GM20000 (cell line): ENCODE results near the gene IGSF21.
A peak's percentile ranks its signal among the peaks of the same experiment; 100 is the strongest.

Source experiments
- DNase-seq: peaks from one replicate; pipeline ENCODE4 v3.0.0; 2012; ENCODE audit warnings: low spot score
- TF ChIP-seq, protein P1 (sequence below): IDR thresholded peaks from 2 replicates; pipeline ENCODE4 v1.5.1; 2012; ENCODE audit warnings: mild to moderate bottlenecking, control low read depth; ENCODE audit errors: extremely low read depth, missing control alignments

Gene IGSF21

DNA sequence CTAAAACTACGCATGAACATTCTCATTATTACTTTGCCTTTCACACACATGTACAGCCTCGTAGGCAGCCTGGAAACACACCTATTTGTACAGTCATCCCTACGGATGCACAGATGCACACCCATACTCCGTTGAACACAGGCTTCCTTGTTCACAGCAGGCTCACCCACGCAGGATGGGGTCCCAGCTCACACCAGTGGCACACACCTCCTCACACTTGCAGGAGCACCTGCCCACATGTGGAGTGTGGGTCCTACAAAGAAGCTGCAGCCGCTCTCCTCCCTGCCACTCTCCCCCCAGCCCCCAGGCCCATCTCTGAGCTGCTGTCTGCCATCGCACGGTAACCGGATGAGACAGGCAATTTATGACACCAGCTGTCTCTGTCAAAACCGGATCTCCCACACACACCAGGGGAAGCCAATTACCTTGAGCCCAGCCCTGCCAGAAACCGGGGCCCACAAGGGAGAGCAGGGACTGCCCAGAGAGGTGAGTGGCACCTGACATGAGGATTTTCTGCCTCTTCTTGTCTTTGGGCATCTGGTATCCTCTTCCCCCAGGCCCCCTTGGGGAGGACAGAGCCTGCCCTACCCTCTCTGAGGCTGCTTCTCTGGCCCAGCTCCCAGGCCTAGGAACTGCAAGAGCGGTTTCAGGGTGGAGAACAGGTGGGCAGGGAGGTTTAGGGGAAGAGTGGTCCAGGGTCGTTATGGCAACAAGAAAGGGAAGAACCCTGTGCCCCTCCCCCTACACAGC is 175.4 kb downstream of the IGSF21 start:
- no peak for DNase-seq
- TF ChIP-seq, protein P1, sequence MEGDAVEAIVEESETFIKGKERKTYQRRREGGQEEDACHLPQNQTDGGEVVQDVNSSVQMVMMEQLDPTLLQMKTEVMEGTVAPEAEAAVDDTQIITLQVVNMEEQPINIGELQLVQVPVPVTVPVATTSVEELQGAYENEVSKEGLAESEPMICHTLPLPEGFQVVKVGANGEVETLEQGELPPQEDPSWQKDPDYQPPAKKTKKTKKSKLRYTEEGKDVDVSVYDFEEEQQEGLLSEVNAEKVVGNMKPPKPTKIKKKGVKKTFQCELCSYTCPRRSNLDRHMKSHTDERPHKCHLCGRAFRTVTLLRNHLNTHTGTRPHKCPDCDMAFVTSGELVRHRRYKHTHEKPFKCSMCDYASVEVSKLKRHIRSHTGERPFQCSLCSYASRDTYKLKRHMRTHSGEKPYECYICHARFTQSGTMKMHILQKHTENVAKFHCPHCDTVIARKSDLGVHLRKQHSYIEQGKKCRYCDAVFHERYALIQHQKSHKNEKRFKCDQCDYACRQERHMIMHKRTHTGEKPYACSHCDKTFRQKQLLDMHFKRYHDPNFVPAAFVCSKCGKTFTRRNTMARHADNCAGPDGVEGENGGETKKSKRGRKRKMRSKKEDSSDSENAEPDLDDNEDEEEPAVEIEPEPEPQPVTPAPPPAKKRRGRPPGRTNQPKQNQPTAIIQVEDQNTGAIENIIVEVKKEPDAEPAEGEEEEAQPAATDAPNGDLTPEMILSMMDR, result no peak

DNA sequence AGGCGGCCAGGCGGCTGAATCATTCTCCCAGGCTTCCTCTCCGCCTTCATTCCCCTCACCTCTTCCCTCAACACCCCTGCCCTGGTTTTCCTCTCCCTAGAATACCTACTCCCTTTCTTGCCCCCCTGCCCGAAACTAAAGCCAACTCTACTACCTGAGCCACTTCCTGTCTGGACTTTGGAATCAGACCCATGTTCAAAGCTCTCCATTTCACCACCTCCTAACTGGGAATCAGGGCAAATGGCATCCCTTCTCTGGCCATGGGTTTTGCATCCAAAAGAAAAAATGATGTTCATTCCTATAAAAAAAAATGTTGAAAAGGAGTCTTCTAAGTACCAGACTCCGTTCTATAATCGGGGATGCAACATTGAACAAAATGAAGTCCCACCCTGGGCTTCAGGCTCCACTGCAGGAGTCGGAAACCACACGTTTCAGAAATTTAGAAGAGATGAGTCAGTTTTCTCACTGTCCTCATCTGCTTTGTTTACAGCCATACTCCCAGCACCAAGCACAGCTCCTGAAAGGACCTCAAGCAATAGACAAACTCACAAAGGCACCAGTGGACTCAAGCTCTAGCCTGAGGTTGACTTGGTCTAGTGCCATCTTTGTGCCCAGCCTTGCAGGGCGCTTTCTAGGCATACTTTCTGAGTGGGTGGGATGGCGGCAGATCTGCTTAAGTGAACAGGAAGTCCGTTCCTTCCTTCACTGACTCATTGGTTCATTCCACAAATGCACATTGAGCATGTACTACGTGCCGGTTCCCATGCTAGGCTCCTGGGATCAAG is 176.2 kb downstream of the IGSF21 start:
- DNase-seq, result peak; percentile 21
- TF ChIP-seq, protein P1, result no peak

DNA sequence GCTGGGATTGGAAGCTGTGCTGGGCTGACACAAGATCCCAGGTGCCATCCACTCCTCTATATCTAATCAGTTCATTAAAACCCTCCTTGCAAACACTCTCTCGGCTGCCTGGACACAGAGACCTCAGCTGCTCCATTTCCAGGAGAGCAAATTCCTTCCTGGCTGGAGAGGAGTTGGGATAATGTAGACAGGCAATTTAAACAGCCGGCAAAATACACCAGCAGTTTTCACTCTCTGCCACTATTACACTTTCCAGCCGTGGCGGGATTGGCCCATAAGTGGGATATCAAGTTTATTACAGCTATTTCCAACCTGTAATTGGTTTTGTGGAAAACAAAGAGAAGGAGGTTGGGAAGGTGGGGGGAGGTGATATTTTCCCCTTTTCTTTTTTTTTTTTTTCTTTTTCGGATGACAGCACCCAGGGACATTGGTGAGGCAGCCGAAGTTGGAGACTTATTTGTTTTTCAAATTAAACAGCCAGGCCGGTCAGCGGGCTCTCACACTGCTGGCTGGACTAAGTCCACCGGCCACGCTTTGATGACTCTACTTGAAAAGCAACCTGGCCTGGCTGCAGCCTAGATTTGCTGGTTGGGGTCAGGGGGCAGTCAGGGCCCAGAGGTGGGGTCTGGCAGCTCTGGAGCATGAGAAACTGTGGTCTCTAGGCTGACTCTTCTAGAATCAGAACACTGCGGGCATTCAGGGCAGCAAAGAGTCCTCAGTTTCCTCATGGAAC is 177.4 kb downstream of the IGSF21 start:
- TF ChIP-seq, protein P1, result no peak
- DNase-seq, result no peak

DNA sequence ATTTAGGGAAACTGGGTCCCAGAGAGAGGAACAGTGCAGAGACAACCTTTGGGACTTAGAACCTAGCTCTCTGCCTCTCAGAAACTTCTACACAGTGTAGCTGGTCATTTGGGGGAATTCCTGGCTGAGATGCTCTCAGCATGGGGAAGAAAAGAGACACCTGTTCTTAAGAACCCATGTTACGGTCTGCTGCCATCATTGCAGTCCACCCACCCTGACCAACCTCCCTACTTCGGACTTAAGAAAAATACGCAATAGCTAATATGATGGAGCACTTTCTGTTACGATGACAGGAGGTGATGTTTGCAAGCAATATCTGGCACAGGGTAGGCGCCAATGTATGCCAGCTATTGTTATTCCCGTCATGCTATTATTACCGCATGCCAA is 177.9 kb downstream of the IGSF21 start:
- DNase-seq, result peak; percentile 22
- TF ChIP-seq, protein P1, result no peak

DNA sequence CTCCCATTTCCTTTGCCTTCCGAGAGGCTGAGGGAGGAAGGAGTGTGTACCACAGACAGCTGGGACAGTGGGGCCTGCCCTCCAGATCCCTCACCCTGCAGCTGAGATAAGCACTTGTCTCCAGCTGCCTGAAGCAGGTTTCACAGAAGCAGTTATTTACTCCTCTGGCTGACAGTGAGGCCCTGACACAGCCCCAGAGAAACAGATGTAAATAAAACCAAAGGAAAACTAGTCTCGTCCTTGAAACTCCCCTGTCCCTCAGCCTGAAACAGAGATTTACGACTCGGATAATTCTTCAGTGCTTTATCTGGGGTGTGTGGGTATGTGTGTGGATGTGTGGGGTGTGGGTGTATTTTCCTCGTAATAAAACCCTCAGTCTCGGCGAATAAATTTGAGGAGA is 181.1 kb downstream of the IGSF21 start:
- TF ChIP-seq, protein P1, result no peak
- no peak for DNase-seq

DNA sequence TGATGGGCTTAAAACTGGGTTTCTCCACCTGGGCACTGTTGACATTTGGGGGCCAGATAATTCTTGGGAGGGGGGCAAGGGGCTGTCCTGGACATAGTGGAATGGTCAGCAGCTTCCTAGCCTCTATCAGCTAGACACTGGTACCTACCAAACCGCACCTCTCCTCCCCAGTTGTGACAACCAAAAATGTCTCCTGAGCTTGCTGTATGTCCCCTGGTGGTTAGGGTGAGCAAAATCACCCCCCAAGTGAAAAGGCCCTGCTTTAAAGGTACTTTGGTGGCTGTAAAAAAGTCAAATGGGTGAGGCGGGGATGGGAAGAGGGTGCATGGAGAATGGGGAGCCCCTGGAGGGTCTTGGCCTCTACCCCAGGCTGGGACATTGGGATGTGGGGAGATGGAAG is 182.0 kb downstream of the IGSF21 start:
- TF ChIP-seq, protein P1, result no peak
- no peak for DNase-seq
